HS-5 (cell line): Measurements from ENCODE around the gene SLC25A12.
A peak's percentile ranks its signal among the peaks of the same experiment; 100 is the strongest.

ENCODE experiments used
- DNase-seq: peaks from one replicate; pipeline ENCODE4 v3.0.0-alpha.2; 2012; ENCODE audit warnings: low read depth

Gene SLC25A12

DNA sequence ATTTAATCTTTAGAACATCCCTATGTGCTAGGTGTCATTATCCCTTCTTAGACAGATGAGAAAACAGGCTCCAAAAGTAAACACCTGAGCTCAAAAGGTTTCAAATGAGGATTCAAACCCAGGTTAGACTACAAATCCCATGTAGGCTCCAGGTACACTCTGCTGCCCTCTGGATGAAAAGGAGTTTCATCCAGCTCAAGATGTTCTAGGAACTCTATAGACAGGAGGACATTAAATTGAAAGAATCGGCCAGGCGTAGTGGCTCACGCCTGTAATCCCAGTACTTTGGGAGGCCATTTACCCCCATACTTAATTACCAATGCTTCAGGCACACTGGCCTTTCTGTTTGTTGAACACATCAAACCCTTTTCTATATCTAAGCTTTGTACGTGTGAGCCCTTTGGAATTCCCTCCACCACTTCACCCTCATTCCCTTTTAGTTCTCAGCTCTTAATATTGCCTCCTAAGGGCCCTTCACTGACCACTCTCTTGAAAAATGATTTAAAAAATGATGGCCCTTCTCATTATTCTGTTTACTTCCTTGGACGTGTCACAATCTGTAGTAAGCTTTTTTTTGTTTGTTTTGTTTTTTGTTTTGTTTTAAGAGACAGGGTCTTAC, 10.7 kb downstream of the SLC25A12 start:
- DNase-seq, result no peak

DNA sequence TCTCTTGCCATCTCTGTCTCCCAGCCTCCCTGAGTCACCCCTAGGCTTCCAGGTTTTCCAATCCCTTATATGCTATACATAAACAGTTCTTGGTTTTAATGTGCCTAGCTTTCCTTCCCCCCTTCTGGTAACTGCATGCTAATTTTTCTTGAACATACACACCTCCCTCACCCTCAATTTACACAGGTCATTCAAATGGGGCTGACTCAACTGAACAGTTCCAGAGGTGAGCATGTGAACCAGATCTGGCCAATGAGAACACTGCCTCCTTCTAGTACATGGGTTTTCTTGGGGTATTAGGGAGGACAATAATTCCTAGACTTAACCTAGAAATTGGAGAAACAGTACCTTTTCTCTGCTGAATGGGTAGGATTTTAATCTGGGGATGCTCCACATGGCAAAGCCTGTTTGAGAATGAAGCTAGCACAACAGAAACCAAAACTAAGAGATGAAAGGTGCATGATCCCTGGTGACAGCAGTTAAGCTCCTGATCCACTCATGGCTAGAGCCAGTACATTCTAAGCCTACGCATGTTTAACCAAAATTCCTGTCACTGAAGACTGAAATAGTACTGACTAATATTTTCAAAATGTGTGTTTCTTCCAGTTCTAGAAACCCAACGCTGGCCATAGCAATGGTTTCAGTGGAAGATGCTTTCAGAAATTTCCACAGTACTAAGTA, 11.8 kb downstream of the SLC25A12 start:
- no peak for DNase-seq

DNA sequence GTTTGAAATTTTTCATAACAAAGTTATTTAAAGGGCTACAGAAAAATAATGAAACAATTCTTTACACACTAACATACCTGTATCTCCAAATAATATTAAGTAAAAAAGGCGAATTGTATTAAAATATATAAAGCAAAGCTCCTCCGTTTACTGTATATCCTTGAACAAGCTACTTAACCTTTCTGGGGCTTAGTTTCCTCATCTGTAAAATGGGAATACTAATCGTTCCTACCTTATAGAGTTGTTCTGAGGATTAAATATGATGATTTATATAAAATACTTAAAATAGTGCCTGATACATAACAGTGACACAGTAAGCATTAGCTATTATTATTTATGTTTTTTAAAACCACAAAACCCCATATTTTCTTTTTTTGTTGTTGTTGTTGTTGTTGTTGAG, 13.3 kb downstream of the SLC25A12 start:
- no peak for DNase-seq

DNA sequence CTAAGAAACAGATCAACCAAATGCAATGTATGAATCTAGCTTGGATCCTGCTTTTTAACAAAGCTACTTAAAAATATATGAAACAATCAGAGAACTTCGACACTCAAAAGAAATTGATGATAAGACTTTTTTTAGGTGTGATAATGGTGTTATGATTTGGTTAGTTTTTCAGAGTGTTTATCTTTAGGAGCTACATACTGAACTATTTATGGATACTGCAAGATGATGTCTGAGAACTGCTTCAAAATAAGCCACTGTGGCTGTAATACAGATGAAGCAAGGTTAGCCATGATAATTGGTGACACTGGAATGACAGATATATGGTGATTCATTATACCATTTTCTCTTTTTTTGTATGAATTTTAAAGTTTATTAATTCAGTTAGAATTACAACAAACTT, 14.2 kb downstream of the SLC25A12 start:
- DNase-seq, result no peak

DNA sequence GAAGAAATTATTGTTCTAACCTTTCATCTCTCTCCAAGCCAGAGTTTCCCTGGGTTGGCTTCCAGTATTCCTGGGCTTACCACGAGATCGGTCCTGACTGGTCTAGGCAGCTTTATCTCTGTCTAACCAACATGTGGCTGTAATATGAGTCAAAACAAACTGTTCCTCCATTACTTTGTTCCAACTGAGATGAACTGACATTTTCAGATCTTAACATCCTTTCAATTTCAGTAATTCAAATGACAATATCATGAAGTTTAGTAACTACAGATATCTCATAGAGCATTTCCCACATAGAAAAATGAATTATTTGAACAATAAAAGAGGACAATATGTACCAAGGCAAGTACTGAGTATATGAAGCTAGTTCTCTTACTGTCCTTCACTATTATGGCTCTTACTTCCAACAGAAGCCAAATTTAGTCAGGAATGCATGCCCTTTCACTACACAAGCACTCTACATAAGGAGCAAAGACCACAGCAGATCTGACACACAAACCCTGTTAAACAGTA, 15.5 kb downstream of the SLC25A12 start:
- DNase-seq, result no peak

DNA sequence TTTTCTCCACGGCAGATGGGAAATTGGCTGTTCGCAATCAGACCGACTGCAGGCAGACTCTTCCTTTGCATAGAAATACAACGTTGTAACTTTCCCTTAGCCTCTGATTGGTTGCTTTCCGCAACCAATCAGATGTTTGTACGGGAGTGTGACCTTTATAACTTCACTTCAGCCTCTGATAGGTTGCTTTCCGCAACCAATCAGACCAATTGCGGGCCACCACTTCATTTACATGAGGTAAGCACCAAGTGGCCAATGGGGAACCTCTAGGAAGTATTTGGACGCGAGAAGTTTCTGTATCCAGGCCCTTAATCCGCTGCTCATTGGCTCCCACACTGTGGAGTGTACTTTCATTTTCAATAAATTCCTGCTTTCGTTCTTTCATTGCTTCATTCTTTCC, 19.1 kb downstream of the SLC25A12 start:
- no peak for DNase-seq

DNA sequence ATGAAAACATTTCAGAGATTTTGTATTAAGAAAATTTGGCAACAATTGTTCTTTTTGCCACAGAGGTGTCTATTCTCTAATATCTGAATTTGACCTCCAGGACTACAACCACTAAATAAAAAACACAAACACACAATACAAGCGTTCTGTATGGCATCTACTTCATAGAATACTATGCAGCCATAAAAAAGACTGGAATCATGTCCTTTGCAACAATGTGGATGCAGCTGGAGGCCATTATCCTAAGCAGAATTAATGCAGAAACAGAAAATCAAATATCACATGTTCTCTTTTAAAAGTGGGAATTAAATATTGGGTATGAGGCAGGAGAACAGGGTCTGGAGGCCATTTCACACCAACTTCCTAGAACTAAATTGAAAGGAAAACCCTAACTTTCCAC, 19.5 kb downstream of the SLC25A12 start:
- DNase-seq, result no peak

DNA sequence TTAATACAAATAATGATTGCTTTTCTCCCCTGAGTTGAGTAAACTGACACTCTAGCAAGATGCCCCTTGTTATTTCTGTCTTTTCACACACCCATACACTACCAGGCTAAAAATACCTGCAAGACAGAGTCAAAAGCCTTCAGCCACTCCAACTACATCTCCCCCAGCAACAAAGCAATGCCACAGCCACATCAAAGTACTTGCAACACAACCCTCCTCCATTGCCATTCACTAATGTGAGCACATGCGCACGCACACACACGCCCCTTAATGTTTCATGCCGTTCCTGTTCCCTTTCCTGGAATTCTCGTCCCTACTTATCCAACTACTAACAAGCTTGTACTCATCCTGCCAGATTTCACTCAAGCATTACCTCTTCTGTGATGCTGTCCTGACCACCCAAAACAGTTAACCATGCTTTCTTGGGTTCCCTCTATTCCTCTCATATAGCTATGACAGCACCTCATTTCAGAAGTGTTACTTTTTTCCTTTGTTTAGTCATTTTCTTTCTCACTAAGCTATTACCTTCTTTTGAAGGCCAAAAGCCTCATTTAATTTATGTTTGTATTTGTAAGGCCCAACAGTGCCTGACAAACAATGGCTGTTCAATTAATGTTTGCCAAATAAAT, 29.6 kb downstream of the SLC25A12 start:
- DNase-seq, result no peak

DNA sequence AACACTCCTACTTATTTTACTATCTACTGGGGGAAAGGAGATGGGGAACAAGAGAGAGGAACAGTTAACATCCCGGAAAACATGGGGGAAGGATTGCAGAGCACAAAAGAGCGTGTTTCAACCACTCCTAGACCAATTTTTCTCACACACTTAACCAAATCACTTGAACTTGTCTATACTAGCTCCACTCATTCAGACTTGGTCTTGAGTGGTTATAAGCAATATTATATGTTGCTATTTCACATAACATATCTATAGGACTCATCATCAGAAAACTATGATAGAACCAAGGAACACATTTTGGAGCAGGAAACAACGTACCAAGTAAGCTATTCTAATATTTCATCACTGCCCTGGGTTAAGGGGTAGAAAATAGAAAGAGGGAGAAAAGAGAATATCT, 31.5 kb downstream of the SLC25A12 start:
- no peak for DNase-seq

DNA sequence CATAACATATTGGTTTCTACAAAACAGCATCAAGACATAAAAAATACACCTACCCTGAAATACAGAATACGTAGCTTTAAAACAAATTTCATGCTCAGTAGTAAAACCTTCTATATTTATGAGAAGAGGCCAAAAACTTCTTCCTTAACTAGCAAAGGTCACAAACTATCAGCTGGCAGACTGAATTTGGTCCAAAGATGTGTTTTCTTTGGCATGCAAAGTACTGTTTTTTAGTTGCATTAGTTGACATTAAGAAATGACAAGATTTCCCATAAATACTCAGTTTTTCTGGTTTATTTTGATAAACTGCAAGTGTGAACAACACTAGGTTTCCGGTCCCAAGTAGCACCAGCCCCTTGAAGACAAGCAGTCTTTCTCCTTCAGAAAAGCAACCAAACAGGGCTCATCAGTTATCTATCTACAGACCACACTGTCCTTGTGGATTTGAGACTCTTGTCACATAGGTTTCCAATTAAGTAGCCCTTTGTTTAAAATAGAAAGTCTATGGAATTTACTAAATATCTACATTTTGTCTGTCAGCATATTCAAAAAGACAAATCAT, 35.6 kb downstream of the SLC25A12 start:
- DNase-seq, result no peak

DNA sequence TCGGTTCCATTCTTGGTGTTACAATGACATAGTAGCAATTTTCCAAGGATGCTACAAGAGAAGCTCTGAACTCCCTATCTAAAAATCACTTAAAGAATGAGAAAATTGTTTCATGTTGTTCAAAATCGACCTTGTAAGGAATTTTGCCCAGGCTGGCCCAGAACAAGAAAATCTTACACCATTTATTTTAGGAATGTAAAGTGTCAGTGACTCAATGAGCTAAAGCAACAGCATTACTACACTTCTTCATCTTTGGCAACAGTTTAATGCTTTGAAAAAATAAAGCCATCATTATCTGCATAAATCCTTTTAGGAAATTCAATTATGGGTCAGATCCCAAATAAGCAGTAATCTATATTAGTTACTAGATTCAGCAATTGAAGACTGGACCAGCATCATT, 38.6 kb downstream of the SLC25A12 start:
- DNase-seq, result no peak

DNA sequence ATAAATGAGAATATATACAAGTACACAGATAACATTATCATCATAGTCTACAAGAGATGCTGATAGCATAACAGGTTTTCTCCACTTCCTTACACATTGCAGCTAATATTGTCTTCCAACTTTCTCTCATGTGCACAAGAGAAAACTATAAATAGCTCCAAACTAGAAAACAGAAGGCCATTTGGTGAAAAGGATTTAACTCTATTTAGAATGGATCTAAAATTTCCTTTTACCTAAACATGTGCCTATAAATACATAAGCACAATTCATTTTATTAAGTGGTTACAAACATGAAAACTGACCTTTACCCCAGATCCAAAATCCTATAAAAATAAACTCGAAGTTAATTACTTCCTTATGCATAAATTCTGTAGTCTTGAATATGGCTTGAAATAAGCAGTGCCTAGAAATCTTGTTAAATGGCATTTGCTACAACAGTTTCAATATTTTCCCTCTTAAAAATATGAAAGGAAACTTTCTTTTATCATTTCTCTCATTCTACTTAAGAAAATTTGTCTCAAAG, 41.6 kb downstream of the SLC25A12 start:
- DNase-seq, result no peak

DNA sequence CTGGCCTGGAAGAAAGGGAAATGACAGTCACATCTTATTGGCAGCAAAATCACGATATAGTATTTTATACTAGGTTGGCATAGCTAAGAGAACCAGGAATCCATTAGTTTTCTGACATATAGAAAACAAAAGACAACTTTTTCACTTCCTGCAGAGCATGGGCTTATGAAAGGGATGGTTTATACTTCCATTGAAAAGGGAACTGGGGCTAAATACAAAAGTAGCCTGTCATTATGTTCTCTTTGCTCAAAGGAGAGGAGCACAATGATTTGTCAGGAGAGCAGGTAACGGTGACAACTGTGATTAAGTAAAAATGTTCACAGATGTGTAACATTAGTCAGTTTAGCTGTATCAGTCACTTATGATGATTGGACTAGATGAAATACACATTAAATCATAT, 46.4 kb downstream of the SLC25A12 start:
- no peak for DNase-seq

DNA sequence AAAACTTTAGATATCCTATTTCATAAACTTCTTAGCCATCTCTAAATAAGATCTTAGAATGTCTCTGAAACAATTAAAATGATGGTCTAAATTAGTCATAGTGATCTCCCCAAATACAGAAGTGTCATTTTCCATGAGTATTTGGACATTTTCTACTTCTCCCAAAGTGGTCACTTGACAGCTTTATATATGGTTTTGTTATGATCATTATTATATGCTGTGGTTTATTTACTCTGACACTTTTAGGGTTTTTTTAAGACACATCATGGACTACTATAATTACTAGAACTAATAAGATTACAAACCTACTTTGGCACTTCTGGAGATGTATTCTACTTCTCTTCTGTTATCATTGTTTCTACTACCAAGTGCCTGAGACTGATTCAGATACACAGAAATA, 47.1 kb downstream of the SLC25A12 start:
- DNase-seq, result no peak

DNA sequence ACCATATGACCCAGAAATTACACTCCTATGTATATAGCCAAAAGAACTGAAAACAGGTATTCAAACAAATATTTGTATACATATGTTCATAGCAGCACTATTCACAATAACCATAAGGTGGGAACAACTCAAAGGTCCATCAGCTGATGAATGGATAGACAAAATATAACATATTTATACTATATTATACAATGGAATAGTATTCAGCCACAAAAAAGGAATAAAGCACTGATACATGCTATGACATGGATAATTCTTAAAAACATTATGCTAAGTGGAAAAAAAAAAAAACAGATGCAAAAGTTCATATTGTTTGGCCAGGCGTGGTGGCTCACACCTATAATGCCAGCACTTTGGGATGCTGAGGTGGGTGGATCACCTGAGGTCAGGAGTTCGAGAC, 52.0 kb downstream of the SLC25A12 start:
- no peak for DNase-seq

DNA sequence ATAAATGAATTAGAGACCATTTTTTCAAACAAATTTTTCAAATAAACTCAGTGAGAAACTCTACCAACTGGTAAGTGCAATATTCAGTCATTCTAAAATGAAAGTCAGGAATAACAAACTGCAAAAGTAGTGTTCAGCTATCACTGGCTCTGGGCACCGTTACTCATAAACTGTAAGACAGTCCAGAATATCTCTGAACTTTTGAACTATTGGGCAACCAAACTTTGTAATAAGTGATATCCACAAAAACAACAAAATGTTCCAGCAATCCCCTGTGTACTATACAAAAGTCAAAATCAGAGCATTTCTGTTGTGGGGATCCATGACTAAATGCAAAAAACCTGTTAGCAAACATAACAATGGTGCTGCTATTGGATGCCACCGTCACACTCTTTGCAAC, 56.3 kb downstream of the SLC25A12 start:
- no peak for DNase-seq

DNA sequence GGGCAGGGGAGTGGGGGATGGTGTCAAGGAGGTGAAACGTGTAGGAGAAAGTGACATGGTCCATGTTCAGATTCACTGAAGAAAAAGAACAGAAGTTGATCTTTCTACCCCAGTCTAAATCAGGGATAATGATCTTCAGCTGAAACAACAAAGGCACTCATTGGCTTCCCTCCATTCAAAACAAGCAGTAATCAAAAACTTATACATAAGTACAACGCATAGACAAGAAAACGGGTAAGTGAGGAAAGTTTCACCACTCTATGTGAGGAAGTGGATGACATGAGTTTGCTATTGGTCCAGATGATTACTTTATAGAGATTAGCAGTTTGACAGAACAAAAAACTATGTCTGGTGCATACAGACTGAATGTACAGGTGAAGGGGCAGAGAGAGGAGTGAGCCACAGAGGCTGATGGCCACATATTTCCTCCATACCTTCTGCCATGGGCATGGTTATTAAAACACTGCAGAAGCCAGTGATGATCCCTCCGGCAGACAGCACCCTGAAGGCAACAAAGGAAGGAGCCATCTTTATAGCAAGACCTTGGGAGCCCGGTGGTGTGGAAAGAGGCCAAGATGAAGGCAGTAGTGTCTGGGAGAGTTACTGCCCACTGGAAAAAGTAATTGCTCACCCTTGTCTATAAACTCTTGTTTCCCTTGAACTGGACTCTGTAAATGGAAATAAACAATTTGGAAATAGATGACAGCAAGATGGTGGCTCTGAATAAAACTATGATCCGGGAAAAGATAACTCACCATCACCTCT, 57.7 kb downstream of the SLC25A12 start:
- peak; percentile 11 for DNase-seq

DNA sequence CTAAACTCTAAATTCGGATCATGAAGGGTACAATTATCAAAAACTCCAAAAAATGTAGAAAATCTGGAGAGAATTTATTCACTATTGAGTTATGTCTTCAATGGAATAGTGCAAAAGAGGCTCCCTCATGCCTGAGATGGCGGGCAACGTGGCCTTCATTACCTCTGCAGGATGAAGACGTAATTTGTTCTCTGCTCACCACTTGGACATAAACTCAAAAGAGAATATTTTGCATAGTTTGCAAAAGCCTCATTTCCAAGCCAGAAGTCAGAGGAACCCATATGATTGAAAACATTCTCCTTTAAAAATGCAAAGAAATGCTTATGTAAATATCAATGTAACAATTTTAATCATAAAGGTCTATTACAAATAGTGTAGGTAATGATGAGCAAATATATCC, 58.7 kb downstream of the SLC25A12 start:
- no peak for DNase-seq

DNA sequence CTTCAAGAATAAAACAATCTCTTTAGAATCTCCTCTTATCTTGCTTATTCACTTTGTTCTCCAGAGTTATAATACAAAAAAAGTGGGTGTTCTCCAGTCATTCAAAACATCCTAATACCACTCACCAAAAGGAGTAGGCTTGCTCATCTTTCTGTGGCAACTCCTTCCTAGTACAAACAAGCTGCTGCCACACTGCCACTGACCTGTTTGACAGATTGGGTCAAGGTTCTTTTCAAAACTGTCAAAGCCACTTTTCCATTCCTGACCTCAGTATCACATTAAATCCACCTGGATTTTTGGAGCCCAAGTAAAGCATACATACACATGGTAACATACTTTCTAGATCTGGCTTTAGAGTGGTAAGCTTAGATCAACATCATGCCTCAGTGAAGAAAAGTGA, 59.8 kb downstream of the SLC25A12 start:
- DNase-seq, result no peak

DNA sequence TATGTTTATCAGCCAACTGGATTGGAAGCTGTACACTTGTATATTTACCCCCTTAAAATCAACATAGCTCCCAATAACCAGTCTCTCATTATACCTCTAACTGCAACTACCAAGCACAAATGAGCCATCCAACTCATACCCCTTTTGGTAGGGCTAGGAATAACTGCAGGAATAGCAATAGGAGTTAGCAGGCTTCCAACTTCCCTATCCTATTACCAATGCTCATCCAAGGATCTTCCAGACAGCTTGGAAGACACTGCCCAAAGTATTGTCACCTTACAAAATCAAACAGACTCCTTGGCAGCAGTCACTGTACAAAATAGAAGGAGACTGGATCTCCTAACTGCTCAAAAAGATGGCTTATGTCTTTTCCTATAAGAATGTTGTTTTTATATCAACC, 61.6 kb downstream of the SLC25A12 start:
- no peak for DNase-seq

DNA sequence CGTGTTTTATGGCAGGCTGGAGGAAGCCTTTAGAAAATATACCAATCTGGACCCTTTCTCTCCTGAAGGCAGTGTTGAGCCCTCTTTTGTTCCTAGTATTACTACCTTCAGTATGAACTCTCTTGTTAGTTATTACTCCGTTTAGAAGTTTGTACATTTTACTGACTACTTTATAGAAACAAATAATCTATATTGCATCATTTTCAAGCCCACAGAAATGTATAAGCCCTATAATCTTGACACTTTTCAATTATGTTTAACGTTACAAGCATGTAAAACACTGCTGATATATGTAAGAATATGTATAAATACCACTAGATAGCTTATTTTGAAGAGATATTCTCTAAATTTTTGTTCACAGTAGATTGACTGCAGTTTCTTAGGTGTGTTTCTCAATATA, 64.0 kb downstream of the SLC25A12 start:
- no peak for DNase-seq

DNA sequence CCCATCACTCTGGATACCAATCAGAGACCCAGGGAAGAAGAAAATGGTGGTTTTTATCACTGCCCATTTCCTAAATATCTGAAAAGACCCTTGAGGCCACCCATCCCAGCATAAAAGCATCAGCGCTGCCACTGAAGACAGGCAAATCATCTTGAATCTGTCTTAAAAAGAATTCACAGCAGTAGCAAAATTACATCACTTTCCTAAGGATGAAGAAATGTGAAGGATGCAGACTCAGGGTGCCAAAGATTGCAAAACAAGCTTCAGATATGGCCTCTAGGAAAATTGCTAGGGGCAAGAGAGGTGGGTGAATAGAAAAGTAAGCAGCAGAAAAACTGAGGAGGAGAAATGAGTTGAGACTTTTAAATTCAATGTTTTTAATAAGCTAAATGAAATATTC, 70.0 kb downstream of the SLC25A12 start:
- no peak for DNase-seq
